Testis (tissue), 3 donors: ENCODE data around the gene GBF1. TPM values are rescaled to one million over a fixed set of nuclear protein-coding genes. Genes with fewer than 3 reads are reported as not detected.

Source experiments
- DNase-seq: peaks from one replicate; pipeline ENCODE4 v3.0.0-alpha.2; 2019
- H3K27ac ChIP-seq, 2 donors: fragments of 200-600 bp; sonication (generic); one replicate each; pipeline ENCODE4 v1.5.1; 2019
- H3K27me3 ChIP-seq: fragments of 200-600 bp; sonication (generic); one replicate; pipeline ENCODE4 v1.5.1; 2019
- H3K36me3 ChIP-seq: fragments of 200-600 bp; sonication (generic); one replicate; pipeline ENCODE4 v1.5.1; 2017; ENCODE audit warnings: low read depth; ENCODE audit errors: missing control alignments
- H3K4me1 ChIP-seq: fragments of 200-600 bp; sonication (generic); one replicate; pipeline ENCODE4 v1.5.1; 2019
- H3K4me3 ChIP-seq, 2 donors: fragments of 200-600 bp; sonication (generic); one replicate each; pipeline ENCODE4 v1.5.1; 2017 to 2019
- H3K9me3 ChIP-seq: fragments of 200-600 bp; sonication (generic); one replicate; pipeline ENCODE4 v1.5.1; 2017
- CTCF ChIP-seq, 3 experiments: fragments of 450-650 bp in 2 of 3; fragments of 200-600 bp in 1 of 3; sonication (generic) in 1 of 3; IDR thresholded peaks; one replicate each; pipeline ENCODE4 v1.5.1; 2016 to 2019; ENCODE audit warnings: antibody characterized with exemption in 3 of 3, mild to moderate bottlenecking in 2 of 3, moderate library complexity in 1 of 3
- POLR2A ChIP-seq: fragments of 450-650 bp; IDR thresholded peaks from one replicate; pipeline ENCODE4 v1.6.1; 2017; ENCODE audit warnings: antibody characterized with exemption, mild to moderate bottlenecking, moderate library complexity
- WGBS, 2 donors: methylation state at CpG; one replicate each; pipeline ENCODE4 v1.1.5; 2018; 5-methylcytosine and 5-hydroxymethylcytosine counted together
- intact Hi-C: fragments of 100-400 bp; cut with DNase I; formaldehyde crosslinking; loops from one replicate; pipeline ENCODE4 v1.15.1; 2023; ENCODE audit warnings: low total_unique reads
- polyA plus RNA-seq: library from polyadenylated mRNA; stranded (reverse); fragments of 350-450 nt; fragmentation: Illumina TruSeq; extraction: RNeasy Lipid Tissue Mini Kit (QIAGEN cat#74804); gene quantifications from one replicate; pipeline ENCODE4 v1.2.3, GENCODE V29; 2014; ENCODE audit warnings: low read depth, low replicate concordance; ENCODE audit not compliant: insufficient read depth
- total RNA-seq, 2 donors: library from RNA; depleted of rRNA; stranded (reverse); fragments of >200 nt; gene quantifications; one replicate each; pipeline ENCODE4 v1.2.3, GENCODE V29; 2016

GBF1 gene
- total and polyA plus RNA-seq, 3 donors from 2014 or later, result 58.2 to 76.4 (median 72.1) TPM

- no peak for DNase-seq
- TF ChIP-seq CTCF (IDR thresholded peaks at IDR 0.05) (no peak), POLR2A (no peak)
- no peaks in the 10 kb centered on the region for H3K9me3 ChIP-seq
- no peaks in the 10 kb centered on the region for H3K27me3 ChIP-seq
- no peak overlapping the region for H3K27ac ChIP-seq
- intact Hi-C loops, result loop anchor here (10.0 kb wide), 2 partner anchors 51 to 161 kb away; no protein-coding TSS in a partner anchor
- H3K4me1 ChIP-seq, result peaks cover 23% of the 10 kb centered on the region
- no peak overlapping the region for H3K4me3 ChIP-seq
- H3K36me3 ChIP-seq, result no peaks in the 10 kb centered on the region
- 80 to 91% methylated on average over 1 to 13 of the region's 13 CpGs for WGBS, 2 donors
These were observed 178.1 kb downstream of the GBF1 start for GRCh38 chr10:102423372-102423968.

GRCh38 chr10:102424145-102424544 lies 178.8 kb downstream of the GBF1 start:
- intact Hi-C loops, result loop anchor here (10.0 kb wide), 2 partner anchors 51 to 161 kb away; no protein-coding TSS in a partner anchor
- H3K27me3 ChIP-seq, result no peaks in the 10 kb centered on the region
- H3K4me3 ChIP-seq, result no peak overlapping the region
- no peak for DNase-seq
- no peak for TF ChIP-seq POLR2A
- no peak for TF ChIP-seq CTCF (IDR thresholded peaks at IDR 0.05)
- H3K9me3 ChIP-seq, result no peaks in the 10 kb centered on the region
- no peak overlapping the region for H3K27ac ChIP-seq
- peaks cover 20% of the 10 kb centered on the region for H3K4me1 ChIP-seq
- 77 to 84% methylated on average over 9 of the region's 9 CpGs for WGBS, 2 donors
- H3K36me3 ChIP-seq, result no peaks in the 10 kb centered on the region

GRCh38 chr10:102424916-102425315 lies 179.6 kb downstream of the GBF1 start:
- intact Hi-C loops, result loop anchor here (10.0 kb wide), 2 partner anchors 50 to 160 kb away; no protein-coding TSS in a partner anchor
- Histone ChIP-seq H3K27ac (no peak overlapping the region), H3K36me3 (no peaks in the 10 kb centered on the region), H3K4me1 (peaks cover 16% of the 10 kb centered on the region), H3K4me3 (no peak overlapping the region), H3K27me3 (no peaks in the 10 kb centered on the region), H3K9me3 (no peaks in the 10 kb centered on the region)
- DNase-seq, result no peak
- TF ChIP-seq POLR2A, result no peak
- no peak for TF ChIP-seq CTCF (IDR thresholded peaks at IDR 0.05)
- 89% methylated on average over 6 of the region's 6 CpGs; no CpG with 5 or more reads in 1 of the 2 donors for WGBS, 2 donors

GRCh38 chr10:102425444-102425843 lies 180.1 kb downstream of the GBF1 start:
- Histone ChIP-seq H3K27me3 (no peaks in the 10 kb centered on the region), H3K4me3 (no peak overlapping the region), H3K27ac (no peak overlapping the region), H3K9me3 (no peaks in the 10 kb centered on the region), H3K4me1 (peaks cover 12% of the 10 kb centered on the region), H3K36me3 (no peaks in the 10 kb centered on the region)
- TF ChIP-seq POLR2A (no peak), CTCF (IDR thresholded peaks at IDR 0.05) (no peak)
- intact Hi-C loops, result loop anchor here (10.0 kb wide), 2 partner anchors 49 to 159 kb away; no protein-coding TSS in a partner anchor
- DNase-seq, result no peak
- WGBS, 2 donors, result 83 to 92% methylated on average over 1 of the region's 1 CpG
